ENCODE measurements around the gene LEMD2. TPM values are rescaled to one million over a fixed set of nuclear protein-coding genes. Genes with fewer than 3 reads are reported as not detected.

The LEMD2 gene
- total RNA-seq, 2 donors from 2014 or later: 64.2 to 80.2 TPM

- TF ChIP-seq POLR2AphosphoS5 (IDR thresholded peaks at IDR 0.05) (no peak), POLR2A (IDR thresholded peaks at IDR 0.05) (no peak)
- H3K4me1 ChIP-seq (replicated peaks): peaks cover 18% of the 10 kb centered on the region
- WGBS: 93% methylated on average over 7 of the region's 7 CpGs
- H3K36me3 ChIP-seq: no peaks in the 10 kb centered on the region
- H3K27ac ChIP-seq: peak overlapping the region in 1 of 2 donors; percentile 29
- H3K9me3 ChIP-seq: no peaks in the 10 kb centered on the region
- DNase-seq (ENCODE audit: low spot score): no peak
- H3K4me3 ChIP-seq: no peak overlapping the region
- intact Hi-C loops (cut with DNase I): no loop called here
- no peaks in the 10 kb centered on the region for H3K27me3 ChIP-seq (replicated peaks; ENCODE audit: insufficient read depth)
These were observed 61.8 kb downstream of the LEMD2 start for GRCh38 chr6:33727126-33727525.

GRCh38 chr6:33726696-33727095 lies 62.2 kb downstream of the LEMD2 start:
- Histone ChIP-seq H3K4me1 (replicated peaks) (peaks cover 15% of the 10 kb centered on the region), H3K4me3 (no peak overlapping the region), H3K27ac (peak overlapping the region in 1 of 2 donors; percentile 29), H3K36me3 (no peaks in the 10 kb centered on the region), H3K27me3 (replicated peaks; ENCODE audit: insufficient read depth) (no peaks in the 10 kb centered on the region), H3K9me3 (no peaks in the 10 kb centered on the region)
- no peak for DNase-seq (ENCODE audit: low spot score)
- 91% methylated on average over 15 of the region's 15 CpGs for WGBS
- intact Hi-C loops (cut with DNase I): no loop called here
- TF ChIP-seq CTCF (IDR thresholded peaks at IDR 0.05) (no peak), POLR2AphosphoS5 (IDR thresholded peaks at IDR 0.05) (no peak), POLR2A (IDR thresholded peaks at IDR 0.05) (no peak)

GRCh38 chr6:33725891-33726673 lies 62.8 kb downstream of the LEMD2 start:
- Histone ChIP-seq H3K9me3 (no peaks in the 10 kb centered on the region), H3K4me1 (replicated peaks) (peaks cover 9% of the 10 kb centered on the region), H3K36me3 (no peaks in the 10 kb centered on the region), H3K27me3 (replicated peaks; ENCODE audit: insufficient read depth) (no peaks in the 10 kb centered on the region), H3K4me3 (no peak overlapping the region), H3K27ac (peak overlapping the region in 1 of 2 donors; percentile 12)
- no peak for DNase-seq (ENCODE audit: low spot score)
- TF ChIP-seq CTCF (IDR thresholded peaks at IDR 0.05) (no peak), POLR2A (IDR thresholded peaks at IDR 0.05) (no peak), POLR2AphosphoS5 (IDR thresholded peaks at IDR 0.05) (no peak)
- WGBS: 75% methylated on average over 7 of the region's 7 CpGs
- intact Hi-C loops (cut with DNase I): no loop called here

GRCh38 chr6:33725222-33725621 lies 63.7 kb downstream of the LEMD2 start:
- H3K27me3 ChIP-seq (replicated peaks; ENCODE audit: insufficient read depth): no peaks in the 10 kb centered on the region
- 92% methylated on average over 14 of the region's 14 CpGs for WGBS
- intact Hi-C loops (cut with DNase I): no loop called here
- TF ChIP-seq POLR2AphosphoS5 (IDR thresholded peaks at IDR 0.05) (no peak), POLR2A (IDR thresholded peaks at IDR 0.05) (no peak), CTCF (IDR thresholded peaks at IDR 0.05) (no peak)
- no peak for DNase-seq (ENCODE audit: low spot score)
- H3K4me1 ChIP-seq (replicated peaks): peaks cover under 1% of the 10 kb centered on the region
- no peak overlapping the region for H3K4me3 ChIP-seq
- no peaks in the 10 kb centered on the region for H3K36me3 ChIP-seq
- no peaks in the 10 kb centered on the region for H3K9me3 ChIP-seq
- no peak overlapping the region for H3K27ac ChIP-seq

- Histone ChIP-seq H3K4me1 (replicated peaks) (no peaks in the 10 kb centered on the region), H3K27ac (peak overlapping the region in 1 of 2 donors; percentile 61), H3K9me3 (no peaks in the 10 kb centered on the region), H3K27me3 (replicated peaks; ENCODE audit: insufficient read depth) (no peaks in the 10 kb centered on the region), H3K4me3 (no peak overlapping the region), H3K36me3 (no peaks in the 10 kb centered on the region)
- no peak for DNase-seq (ENCODE audit: low spot score)
- 65% methylated on average over 13 of the region's 13 CpGs for WGBS
- intact Hi-C loops (cut with DNase I): no loop called here
- TF ChIP-seq CTCF (IDR thresholded peaks at IDR 0.05) (no peak), POLR2AphosphoS5 (IDR thresholded peaks at IDR 0.05) (no peak), POLR2A (IDR thresholded peaks at IDR 0.05) (no peak)
These were observed 64.6 kb downstream of the LEMD2 start for GRCh38 chr6:33724102-33725023.
